SKM-1 (cell line): ENCODE results near the gene PAX7.

ENCODE experiments used
- DNase-seq: peaks from one replicate; lab custom pipeline; 2025; ENCODE audit not compliant: unreplicated experiment; lab: John Stamatoyannopoulos, UW

PAX7 gene

DNA sequence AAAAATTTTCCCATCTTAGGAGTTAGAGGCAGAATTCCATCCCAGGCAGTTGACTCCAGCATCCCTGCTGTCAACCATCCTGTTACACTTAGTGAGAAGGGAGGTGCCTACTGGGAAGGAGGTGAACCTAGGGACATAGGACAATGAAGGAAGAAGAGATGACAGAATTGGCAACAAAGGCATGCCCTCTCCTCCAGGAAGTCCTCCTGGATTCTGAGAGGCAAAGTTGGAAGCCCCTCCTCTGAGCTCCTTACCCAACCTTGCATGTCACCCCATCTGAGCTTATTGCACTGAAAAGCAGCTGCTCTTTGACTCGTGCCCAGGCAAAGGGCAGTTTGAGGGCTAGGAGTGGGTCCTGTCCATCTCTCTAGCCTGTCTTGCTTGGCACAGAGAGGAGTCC lies 66.9 kb downstream of the PAX7 start:
- no peak for DNase-seq

DNA sequence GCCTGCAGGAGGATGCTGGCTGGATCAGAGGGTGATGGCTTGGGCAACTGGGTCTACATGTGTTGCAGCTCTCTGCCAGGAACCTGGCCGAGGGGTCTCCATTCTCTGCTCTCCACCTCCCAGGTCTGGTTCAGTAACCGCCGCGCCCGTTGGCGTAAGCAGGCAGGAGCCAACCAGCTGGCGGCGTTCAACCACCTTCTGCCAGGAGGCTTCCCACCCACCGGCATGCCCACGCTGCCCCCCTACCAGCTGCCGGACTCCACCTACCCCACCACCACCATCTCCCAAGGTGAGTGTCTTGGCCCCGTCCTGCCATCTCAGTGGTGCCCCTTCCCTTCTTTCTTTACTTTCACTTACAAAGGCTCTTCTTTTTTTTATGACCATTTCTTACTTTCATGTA lies 69.9 kb downstream of the PAX7 start:
- no peak for DNase-seq

DNA sequence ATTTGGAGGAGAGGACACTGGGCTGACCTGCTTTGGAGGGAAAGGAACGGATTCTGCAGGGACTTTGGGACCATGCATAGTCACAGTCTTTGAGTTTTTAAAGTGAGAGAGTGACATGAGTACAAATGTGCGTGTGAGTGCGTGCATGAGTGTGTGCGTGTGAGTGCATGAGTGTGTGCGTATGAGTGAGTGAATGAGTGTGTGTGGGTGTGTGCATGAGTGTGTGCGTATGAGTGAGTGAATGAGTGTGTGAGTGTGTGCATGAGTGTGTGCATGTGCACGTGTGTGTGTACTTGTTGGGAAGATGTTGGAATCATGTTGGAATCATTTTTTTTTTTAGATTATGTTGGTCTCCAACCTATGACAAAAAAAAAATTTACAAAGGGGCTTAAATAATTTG lies 70.5 kb downstream of the PAX7 start:
- no peak for DNase-seq

DNA sequence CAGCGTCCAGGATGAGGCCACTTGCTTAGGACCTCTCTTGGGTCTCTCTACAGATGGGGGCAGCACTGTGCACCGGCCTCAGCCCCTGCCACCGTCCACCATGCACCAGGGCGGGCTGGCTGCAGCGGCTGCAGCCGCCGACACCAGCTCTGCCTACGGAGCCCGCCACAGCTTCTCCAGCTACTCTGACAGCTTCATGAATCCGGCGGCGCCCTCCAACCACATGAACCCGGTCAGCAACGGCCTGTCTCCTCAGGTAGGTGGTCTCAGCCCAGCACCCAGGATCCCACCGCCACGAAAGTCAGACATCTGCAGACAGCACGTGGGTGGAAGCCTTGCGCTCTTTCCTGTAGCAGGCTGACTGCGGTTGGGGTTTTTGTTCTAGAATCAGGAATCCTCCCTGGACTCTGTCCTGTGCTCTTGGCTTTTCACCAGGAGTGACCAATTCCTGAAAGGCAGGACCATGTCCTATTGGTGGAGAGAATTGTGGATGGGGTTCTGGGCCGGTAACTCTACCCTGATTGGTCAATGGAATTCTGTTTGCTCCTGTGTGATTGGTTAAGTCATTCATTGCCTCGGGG lies 72.5 kb downstream of the PAX7 start:
- no peak for DNase-seq

DNA sequence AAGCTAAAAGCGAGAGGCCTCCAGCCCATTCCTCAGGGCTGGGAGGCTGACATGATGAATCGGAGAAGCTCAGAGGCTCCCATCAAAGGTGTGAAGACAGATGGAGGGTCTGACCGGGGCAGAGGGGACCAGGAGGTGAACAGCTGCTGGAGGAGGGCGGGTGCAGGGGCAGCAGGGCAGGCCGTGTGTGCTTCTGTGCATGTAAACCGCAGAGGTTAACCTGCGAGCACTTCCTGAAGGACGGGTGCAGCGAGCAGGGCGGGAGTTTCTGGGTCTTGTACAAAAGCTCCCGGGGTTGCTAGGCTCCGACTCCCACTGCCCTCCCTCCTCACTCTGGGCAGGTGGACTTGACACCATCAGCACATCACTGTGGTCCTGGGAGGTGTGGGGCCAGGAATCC lies 75.2 kb downstream of the PAX7 start:
- no peak for DNase-seq

DNA sequence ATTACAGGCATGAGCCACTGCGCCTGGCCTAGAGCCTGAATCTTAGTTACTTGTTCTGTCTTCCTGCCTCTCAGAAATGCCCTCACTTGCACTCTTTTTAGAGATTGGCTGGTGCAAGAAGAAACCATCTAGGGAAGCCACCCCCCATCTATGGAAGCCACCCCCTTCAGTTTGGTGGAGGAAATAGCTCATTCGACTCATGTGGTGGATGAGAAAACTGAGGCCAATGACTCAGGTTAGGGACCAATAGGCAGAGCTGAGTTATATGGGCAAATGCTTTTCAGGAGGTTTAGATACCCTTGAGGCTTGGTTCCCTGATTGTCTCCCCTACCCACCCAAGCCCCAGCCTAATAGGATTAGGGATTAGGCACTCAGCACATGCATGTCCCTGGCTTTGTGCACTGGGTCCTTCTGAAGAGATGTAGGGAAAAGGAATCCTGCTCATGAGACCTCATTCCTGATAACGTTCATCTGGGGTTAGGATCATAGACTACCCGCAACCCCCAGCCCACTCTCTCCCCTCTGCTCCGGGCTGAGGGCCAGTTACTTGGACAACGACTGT lies 77.1 kb downstream of the PAX7 start:
- no peak for DNase-seq

DNA sequence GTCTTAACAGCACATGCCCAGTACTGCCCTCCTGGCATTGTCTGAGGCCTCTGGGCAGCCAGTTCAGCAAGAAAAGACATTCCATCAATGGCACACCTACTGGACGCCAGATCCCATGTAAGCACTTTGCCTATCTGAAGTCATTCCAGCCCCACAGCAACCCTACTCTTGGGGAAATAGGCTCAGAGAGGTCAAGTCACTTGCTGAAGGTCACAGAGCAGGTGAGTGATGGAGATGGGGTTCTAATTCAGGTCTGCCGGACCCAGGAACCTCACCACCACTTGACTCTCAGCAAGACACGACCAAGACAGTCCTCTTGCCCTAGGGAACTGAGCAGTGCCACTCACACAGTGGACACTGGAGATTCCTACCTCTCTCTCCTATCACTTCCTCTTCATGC lies 79.4 kb downstream of the PAX7 start:
- DNase-seq, result no peak

DNA sequence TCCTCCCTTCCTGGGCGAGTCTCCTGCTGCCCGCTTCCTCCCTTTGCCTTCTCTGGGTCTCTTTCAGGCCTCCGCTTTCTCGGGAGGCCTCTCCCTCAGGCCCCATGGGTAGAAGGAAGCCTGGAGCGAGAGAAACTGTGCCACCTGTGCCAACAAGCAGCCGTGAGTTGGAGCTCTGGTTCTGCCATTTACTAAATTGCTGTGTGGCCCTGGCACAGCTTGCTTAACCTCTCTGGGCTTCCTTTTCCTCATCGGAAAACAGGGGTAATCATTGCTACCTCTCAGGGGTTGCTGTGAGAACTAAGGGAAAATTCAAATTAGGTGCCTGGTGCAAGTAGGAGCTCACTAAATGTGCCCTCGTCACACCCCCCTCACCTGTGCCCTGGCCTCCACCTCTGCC lies 80.4 kb downstream of the PAX7 start:
- DNase-seq, result no peak

DNA sequence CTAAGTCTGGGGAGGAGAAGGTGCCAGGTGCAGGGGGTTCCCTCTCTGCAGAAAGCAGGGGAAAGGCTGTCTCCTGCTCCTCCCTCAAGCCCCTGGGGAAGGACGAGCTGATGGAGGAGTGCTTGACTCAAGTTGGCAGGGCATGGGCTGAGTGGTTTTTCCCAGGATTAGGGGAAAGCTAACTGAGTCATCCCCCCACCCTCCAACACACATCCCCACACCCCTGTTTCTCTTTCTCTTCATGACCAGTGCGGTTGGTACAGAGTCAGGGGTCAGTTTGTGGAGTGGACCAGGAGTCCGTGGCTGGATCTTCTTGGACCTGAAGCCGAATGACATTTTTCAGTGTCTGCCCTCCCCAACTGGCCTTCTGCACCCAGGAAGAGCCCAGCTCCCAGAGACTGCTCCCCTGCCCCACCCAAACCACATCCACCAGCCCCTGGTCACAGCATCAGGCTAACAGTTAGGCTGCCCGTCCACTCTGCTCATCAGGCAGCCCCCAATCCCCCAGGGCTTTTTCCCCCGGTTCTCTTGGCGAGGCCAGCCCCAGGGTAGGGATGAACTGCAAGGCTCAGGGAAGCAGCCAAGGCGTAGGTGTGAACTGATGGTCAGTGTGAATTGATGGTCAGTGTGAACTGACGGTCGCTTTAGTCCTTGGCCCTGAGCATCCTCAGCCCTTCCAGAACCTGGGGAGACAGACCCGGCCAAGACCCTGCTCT lies 81.0 kb downstream of the PAX7 start:
- DNase-seq, result no peak

DNA sequence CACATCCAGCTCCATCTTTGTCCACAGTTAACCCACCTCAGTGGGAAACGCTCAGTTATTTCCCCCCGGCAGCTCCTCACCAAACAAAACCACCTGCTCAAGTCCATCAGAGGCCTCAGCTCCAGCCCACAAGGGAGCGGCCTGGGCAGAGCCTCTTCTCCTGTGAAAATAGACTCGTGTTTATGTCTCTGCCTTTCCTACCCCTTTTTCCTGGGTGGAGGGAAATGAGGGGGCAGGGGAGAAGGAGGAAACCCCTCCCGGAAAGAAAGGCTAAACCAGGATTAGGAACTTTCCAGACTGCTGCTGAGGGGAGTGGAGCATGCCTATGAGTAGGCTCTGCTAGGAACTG lies 81.6 kb downstream of the PAX7 start:
- DNase-seq, result no peak

DNA sequence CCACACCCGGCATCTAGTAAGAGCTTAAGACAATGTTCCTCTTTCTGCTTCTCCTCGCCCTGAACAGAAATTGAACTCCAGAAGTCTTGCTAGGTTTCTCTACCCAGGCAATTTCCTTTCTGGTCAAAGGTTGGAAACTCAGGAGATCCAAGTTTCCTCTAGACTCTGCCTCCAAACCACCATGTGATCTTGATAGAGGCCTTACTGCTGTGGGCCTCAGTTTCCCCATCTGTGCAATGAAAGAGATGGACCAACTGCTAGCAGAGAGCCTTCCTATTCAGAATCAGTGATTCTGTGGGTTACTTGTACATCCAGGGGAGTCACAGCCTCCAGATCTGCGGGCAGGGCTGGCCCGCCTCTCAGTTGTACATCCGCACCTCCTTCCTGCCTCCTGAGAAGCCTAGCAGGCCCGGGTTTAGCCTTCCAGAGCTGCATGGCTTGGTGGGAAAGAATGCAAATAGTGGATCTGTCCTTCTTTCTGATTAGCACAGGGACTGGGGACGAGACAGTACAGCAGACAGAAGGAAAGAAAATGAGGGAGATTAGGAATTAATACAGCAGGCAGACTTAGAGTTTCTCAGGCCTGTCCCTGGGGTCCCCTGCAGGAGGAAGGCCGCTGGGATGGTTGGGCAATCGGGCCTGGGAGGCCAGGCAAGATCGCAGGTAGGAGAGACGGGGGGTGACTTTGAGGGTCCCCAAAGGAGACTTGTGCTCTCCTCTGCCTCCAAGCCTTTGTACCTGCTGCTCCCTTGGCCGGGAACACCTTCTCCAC lies 83.9 kb downstream of the PAX7 start:
- no peak for DNase-seq

DNA sequence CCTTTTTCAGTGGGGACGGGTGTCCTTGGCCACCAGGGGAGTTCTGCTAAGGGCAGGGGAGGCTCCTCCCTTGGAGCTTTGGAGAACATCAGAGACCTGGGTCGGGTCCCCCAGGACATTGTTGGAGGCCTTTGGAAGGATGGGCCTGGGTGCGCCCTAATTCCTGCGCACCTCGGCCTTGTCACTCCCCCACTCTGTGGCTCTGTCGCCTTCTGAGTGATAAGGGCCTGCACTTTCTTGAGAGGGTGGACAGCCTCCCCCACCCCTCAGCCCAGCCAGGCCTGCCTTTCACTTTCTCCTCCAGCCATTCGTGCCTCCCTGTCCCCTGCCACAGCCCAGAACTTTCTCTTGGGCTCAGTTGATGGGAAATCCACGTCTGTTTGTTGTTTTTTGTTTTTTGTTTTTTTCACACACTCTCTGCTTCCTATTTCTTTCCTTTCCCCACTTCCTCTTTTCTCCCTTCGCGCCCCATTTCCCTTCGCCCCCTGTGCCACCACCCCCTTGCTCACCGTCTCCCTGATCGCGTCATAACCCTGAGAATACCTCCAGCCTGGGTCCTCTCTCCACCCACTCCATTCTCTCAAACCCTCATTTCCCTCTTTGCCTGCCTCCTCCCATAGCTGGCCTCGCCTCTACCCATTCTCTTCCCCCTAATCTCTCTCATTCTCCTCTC lies 85.6 kb downstream of the PAX7 start:
- DNase-seq, result no peak

DNA sequence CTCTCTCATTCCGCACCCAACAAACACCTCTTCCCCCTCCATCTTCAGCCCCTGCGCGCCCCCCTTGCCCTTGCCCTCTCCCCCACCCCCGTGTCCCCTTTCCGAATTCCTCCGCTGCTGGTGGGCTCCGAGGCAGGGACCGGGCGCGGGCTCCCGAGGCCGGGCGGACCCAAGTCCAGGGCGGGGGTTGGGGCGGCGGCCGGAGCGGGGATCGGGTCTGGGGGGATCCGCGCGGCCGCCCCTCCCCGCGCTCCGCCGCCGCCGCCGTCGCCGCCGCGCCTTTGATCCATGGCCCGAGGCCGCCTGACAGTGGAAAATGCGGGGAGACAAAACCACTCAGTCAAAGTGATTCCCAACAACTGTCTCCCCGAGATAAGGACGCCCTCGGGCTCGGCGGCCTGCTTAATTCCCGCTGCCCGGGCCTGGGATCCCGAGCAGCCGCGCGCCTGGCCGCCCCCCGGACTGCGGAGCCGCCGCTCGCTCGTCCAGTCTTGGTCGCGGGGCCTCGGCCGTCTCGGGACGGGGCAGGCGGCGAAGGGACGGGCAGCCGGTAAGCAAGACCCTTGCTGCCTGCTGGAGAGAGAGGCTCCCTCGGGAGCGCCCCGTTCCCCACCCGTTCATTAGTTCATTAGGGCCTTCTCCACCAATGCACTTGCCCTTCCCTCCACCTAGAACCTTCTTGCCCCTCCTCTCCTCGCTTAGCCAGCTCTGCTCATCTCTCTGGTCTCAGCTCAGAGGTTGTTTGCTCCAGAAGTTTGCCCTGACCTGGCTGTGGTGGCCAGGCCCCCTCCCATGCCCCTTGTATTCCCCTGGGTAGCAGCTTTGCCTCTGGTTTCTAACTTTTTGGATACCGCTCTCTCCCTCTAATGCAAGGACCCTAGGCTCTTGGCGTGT lies 86.4 kb downstream of the PAX7 start:
- DNase-seq, result no peak

DNA sequence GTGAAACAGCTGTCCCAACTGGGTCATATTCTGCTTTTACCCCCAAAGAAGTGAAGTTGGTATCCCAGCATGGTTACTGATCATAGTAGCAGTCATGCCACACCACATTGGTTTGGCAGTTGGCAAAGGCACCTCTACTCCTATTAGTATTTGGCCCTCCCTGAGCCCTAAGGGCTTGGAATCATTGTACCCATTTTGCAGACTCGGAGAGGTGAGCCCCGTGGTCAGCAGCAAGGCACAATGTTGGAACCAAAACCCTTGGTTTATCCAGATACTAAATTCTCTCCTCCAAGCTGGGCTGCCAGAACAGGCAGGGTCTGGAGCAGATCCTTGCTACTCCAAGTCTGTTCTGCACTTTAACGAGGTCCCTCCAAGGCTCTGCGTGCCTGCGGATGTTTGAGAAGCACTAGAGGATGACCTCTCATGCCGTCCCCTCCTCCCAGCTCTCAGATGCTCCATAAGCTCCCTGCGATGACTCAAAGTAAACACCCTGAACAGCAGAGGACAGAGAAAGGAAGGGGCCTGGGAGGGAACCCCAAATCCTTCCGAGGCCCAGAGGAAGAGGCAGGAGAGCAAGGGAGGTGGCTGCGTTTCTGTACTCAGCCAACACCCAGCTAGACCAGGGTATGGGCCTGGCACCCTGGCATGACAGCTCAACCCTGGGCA lies 89.3 kb downstream of the PAX7 start:
- DNase-seq, result no peak

DNA sequence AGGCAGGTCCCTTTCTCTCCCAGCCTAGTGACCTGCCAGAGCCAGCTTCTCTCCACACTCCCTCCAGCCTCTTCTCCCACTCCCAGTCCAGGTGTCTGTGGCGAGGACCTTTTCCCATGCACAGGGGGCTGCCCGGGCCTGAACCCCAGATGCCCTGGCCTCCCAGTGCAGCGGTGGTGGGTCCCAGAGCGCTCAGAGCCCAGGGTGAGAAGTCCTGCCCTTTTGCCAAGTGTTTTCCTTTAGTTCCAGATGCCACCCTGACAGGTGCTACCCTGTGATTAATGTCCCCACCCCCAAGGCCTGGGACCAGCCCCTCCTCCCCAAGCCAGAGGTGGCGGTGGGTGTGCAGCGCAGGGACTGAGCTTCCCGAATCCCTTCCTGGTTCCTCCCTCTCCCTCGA lies 90.4 kb downstream of the PAX7 start:
- DNase-seq, result no peak

DNA sequence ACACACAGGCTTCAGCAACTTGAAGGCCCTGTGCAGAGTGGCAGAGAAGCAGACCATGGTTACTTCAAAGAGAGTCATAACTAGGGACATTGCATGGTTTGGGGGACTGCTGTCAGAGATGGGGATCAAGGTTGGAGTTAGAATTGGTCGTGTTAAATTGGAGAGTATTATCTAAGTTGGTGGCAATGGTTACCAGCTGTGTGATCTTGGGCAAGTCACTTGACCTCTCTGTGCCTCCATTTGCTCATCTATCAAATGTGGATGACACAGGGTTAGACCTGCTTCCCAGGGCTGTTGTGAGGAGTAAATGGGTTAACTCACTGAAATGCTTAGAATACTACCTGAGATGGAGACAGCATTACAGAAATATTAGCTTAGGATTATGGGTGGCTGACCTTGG lies 91.1 kb downstream of the PAX7 start:
- no peak for DNase-seq

DNA sequence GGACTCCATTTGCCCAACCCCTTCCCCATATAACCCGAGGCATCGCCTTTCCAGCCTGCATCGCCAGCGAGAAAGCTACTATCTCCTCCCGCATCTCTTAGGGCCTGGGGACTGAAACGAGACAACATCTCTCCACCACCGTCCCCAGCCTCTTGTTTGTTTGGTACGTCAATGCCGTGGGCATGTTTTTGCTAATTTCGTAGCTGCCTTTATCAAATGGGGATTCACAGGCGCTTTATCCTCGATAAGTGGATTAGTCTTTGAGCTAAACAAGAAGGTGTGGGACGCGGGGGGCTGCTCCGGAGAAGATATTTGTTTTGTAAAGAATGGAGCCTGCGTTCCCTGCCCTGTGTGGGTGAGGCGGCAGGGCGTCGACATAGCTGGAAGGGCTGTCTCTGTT lies 91.6 kb downstream of the PAX7 start:
- DNase-seq, result no peak

DNA sequence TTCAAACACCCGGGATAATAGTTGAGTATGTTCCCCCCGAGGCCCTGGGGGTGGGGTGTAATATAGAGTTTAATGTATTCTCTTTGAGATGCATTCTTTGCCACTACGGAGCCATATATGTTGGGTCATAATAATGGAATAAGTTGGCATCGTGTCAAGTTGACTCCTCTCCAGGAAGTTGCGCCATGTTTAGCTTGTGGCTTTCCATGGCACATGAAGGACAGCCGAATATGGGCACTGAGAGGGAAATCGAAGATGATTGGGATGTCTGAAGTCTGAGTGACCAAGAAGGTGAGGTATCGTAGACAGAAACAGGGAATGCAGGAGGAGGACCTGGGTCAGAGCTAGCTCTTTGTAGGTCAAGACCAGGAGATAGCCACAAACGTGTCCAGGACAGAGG lies 92.6 kb downstream of the PAX7 start:
- DNase-seq, result no peak

DNA sequence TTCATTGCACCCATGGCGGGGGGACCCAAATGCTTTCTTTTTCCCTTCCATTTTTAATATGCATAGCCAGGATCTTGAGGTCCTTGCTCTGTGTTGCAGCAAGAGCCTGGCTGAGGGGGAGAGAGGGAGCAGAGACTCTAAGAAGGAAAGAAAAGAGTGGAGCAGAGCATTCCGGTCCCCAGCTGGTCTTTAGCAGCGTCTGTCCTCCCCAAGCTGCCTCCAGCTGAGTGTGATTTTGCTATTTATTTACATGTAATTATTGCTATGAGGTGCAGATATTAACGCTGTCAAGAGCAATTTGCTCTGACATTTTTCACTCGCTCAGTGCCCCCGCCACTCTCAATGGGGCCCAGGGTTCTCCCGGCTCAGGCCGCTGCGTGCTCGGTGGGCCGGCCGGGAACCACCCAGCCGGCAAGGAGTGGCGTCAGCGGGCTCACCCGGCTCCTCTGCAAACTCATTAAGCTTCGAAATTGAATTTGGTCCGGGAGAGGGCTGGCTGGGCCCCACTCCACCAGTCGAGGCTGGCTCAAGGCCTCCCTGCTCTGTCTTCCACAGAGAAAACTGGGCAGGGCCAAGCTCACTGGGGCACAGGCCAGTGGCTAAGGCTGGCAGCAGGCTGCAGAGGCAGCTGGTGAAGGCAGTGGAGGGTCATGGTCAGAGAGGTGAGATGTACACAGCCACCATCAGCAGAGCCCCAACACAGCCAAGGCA lies 93.2 kb downstream of the PAX7 start:
- no peak for DNase-seq

DNA sequence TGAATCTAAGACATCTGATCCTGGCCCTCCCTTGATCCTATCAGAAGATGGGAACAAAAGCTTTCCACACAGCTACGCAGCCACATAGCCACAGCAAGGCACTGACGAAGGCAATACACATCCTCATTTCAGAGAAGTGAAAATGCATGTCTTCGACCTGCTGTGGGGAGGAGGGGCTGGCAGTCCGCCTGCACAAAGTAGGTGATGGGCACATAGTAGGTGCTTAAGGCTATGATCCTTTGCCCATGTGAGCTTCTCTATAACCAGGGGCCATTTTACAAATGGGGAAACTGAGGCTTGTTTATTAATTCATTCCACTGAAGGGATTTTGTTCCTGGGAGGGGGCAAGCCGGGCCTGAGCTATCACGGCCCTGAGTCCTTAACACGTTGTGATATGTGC lies 94.2 kb downstream of the PAX7 start:
- no peak for DNase-seq
